Stimulated activated CD4-positive, alpha-beta T cell treated with anti-CD3 and anti-CD28 coated beads, Interleukin-1b, Interleukin-23, amount 100 ng/mL, for 24 hours (primary cell): ENCODE data around the gene C6orf47.

Source experiments
- DNase-seq, 4 experiments: peaks; one replicate each; pipeline ENCODE4 v3.0.0-alpha.2; 2020; ENCODE audit warnings: low read depth in 4 of 4, low spot score in 1 of 4

Gene C6orf47

GRCh38 chr6:31687860-31688693 is 27.5 kb upstream of the C6orf47 start:
- no peak for DNase-seq

GRCh38 chr6:31687321-31687720 is 26.7 kb upstream of the C6orf47 start:
- no peak for DNase-seq

- DNase-seq, result no peak
Observed at GRCh38 chr6:31686483-31686882, 25.9 kb upstream of the C6orf47 start.

GRCh38 chr6:31683591-31683990 is 23.0 kb upstream of the C6orf47 start:
- no peak for DNase-seq

- no peak for DNase-seq
Observed at GRCh38 chr6:31681135-31681671, 20.6 kb upstream of the C6orf47 start.

- peak in 2 of 4 experiments; percentile 43 for DNase-seq
Observed at GRCh38 chr6:31680226-31681134, 19.9 kb upstream of the C6orf47 start, which contains the start of gene LY6G5C. Gene LY6G5C (minus strand): TSS chr6:31681067. CDS start chr6:31680373, 694 bp downstream.

- DNase-seq, result no peak
Observed at GRCh38 chr6:31677955-31678354, 17.4 kb upstream of the C6orf47 start.

GRCh38 chr6:31676904-31677303 is 16.3 kb upstream of the C6orf47 start:
- DNase-seq, result no peak

- DNase-seq, result no peak
Observed at GRCh38 chr6:31676322-31676903, 15.8 kb upstream of the C6orf47 start.

- no peak for DNase-seq
Observed at GRCh38 chr6:31669676-31670075, 9.1 kb upstream of the C6orf47 start, which contains the start of gene LY6G5B. Gene LY6G5B (plus strand): TSS chr6:31669976. CDS start chr6:31670951, 975 bp downstream.

GRCh38 chr6:31666337-31666965 is 5.9 kb upstream of the C6orf47 start:
- DNase-seq, result no peak

- DNase-seq, result peak; percentile 82 to 97 (median 94)
Observed at GRCh38 chr6:31665501-31666336, 5.1 kb upstream of the C6orf47 start, which contains the start of gene CSNK2B. Gene CSNK2B (plus strand): TSS chr6:31666080. CDS start chr6:31666832, 752 bp downstream.

- peak; percentile 69 to 87 (median 82) for DNase-seq
Observed at GRCh38 chr6:31664790-31665500, 4.4 kb upstream of the C6orf47 start, which contains the start of gene GPANK1. Gene GPANK1 (minus strand): TSS chr6:31664997. CDS start chr6:31664478, 519 bp downstream.

- DNase-seq, result no peak
Observed at GRCh38 chr6:31663961-31664789, 3.6 kb upstream of the C6orf47 start.

- DNase-seq, result no peak
Observed at GRCh38 chr6:31663126-31663960, 2.8 kb upstream of the C6orf47 start.

- no peak for DNase-seq
Observed at GRCh38 chr6:31662124-31662723, 1.6 kb upstream of the C6orf47 start.
